Activated naive CD8-positive, alpha-beta T cell treated with anti-CD3 and anti-CD28 coated beads for 36 hours (primary cell): ENCODE results near the gene FUT2. TPM values are rescaled to one million over a fixed set of nuclear protein-coding genes. Genes with fewer than 3 reads are reported as not detected.

Source experiments
- DNase-seq: peaks from one replicate; pipeline ENCODE4 v3.0.0; 2021
- H3K27ac Mint-ChIP-seq: one replicate; pipeline ENCODE4 v1.8.0; 2022; ENCODE audit warnings: mild to moderate bottlenecking, moderate library complexity, mixed read lengths
- H3K27me3 Mint-ChIP-seq: one replicate; pipeline ENCODE4 v1.8.0; 2022; ENCODE audit warnings: mild to moderate bottlenecking, mixed read lengths
- H3K36me3 Mint-ChIP-seq: one replicate; pipeline ENCODE4 v1.8.0; 2021; ENCODE audit warnings: mild to moderate bottlenecking, mixed read lengths
- H3K4me1 Mint-ChIP-seq: one replicate; pipeline ENCODE4 v1.8.0; 2021; ENCODE audit warnings: mixed read lengths
- H3K4me3 Mint-ChIP-seq: one replicate; pipeline ENCODE4 v1.8.0; 2022; ENCODE audit warnings: mild to moderate bottlenecking, moderate library complexity, mixed read lengths
- H3K9me3 Mint-ChIP-seq: one replicate; pipeline ENCODE4 v1.8.0; 2022; ENCODE audit warnings: mixed read lengths
- total RNA-seq, 2 experiments: library from RNA; stranded (reverse); gene quantifications; one replicate each; pipeline ENCODE4 v1.2.3, GENCODE V29; 2021

FUT2 gene
- total RNA-seq, 2 experiments from 2014 or later, result not detected

- H3K36me3 Mint-ChIP-seq, result peaks cover 26% of the 10 kb centered on the region
- H3K9me3 Mint-ChIP-seq, result peaks cover 14% of the 10 kb centered on the region
- peaks cover 23% of the 10 kb centered on the region for H3K4me1 Mint-ChIP-seq
- H3K27me3 Mint-ChIP-seq, result no peaks in the 10 kb centered on the region
- DNase-seq, result no peak
- H3K27ac Mint-ChIP-seq, result peak overlapping the region; percentile 92
- H3K4me3 Mint-ChIP-seq, result peak overlapping the region; percentile 55
Observed at GRCh38 chr19:48724796-48725753, 29.3 kb downstream of the FUT2 start.

DNA sequence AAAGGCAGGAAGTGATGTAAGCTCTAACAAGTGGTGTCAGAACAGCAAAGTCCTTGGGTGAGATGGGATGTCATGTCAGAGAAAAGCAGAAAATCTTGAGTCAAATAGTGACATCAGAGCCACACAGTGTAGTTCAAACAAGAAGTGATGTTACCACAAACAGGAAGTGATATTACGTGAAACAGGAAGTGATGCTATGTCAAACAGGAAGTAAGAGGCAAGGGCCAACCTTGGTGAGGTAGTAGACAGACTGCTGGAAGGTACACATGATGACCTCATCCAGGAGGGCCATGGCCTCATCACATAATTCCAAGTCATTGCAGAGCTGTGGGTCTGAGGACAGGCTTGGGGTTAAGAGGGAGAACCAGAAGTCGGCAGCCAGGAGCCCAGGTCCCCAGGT is 30.8 kb downstream of the FUT2 start:
- peaks cover 14% of the 10 kb centered on the region for H3K9me3 Mint-ChIP-seq

GRCh38 chr19:48728911-48729664 is 33.3 kb downstream of the FUT2 start:
- Mint-ChIP-seq H3K27me3 (no peaks in the 10 kb centered on the region), H3K4me3 (no peak overlapping the region), H3K9me3 (peaks cover 14% of the 10 kb centered on the region), H3K27ac (no peak overlapping the region), H3K4me1 (peaks cover 15% of the 10 kb centered on the region), H3K36me3 (peaks cover 26% of the 10 kb centered on the region)
- DNase-seq, result no peak

More for the DNA sequence above, 30.8 kb downstream of the FUT2 start:
- Mint-ChIP-seq H3K27ac (peak overlapping the region; percentile 81), H3K4me1 (peaks cover 15% of the 10 kb centered on the region), H3K36me3 (peaks cover 26% of the 10 kb centered on the region), H3K4me3 (no peak overlapping the region), H3K27me3 (no peaks in the 10 kb centered on the region)
- DNase-seq, result no peak

DNA sequence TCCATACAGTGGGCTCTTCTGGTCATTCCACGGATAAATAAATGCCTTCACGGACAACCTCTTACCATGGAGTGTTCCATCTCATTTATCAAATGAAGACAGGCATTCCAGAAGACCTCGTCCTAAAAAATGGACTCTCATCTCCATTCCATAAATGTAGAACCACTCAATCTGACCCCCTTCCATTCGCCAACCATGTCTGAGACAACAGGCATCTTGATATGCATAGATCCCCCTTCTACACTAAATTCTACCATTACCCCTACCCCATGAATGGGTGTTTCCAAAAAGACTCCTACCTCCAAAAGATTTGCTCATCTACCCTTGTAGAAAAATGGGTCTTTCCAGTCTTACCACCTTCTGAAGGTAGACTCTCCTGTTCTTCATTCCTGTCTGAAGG is 35.7 kb downstream of the FUT2 start:
- Mint-ChIP-seq H3K9me3 (peaks cover 3% of the 10 kb centered on the region), H3K27ac (no peak overlapping the region), H3K4me3 (no peak overlapping the region), H3K27me3 (no peaks in the 10 kb centered on the region), H3K36me3 (peaks cover 13% of the 10 kb centered on the region), H3K4me1 (peaks cover under 1% of the 10 kb centered on the region)
- no peak for DNase-seq

- Mint-ChIP-seq H3K27me3 (peaks cover 3% of the 10 kb centered on the region), H3K36me3 (no peaks in the 10 kb centered on the region)
Observed at GRCh38 chr19:48734625-48735024, 38.9 kb downstream of the FUT2 start.

GRCh38 chr19:48735031-48735615 is 39.4 kb downstream of the FUT2 start:
- no peaks in the 10 kb centered on the region for H3K9me3 Mint-ChIP-seq
- H3K4me3 Mint-ChIP-seq, result no peak overlapping the region
- no peak for DNase-seq
- H3K27me3 Mint-ChIP-seq, result peaks cover 8% of the 10 kb centered on the region
- H3K27ac Mint-ChIP-seq, result no peak overlapping the region
- peaks cover 5% of the 10 kb centered on the region for H3K4me1 Mint-ChIP-seq
- H3K36me3 Mint-ChIP-seq, result no peaks in the 10 kb centered on the region

More at GRCh38 chr19:48734625-48735024, 38.9 kb downstream of the FUT2 start:
- no peak overlapping the region for H3K4me3 Mint-ChIP-seq
- H3K9me3 Mint-ChIP-seq, result no peaks in the 10 kb centered on the region
- no peak for DNase-seq
- no peak overlapping the region for H3K27ac Mint-ChIP-seq
- peaks cover 3% of the 10 kb centered on the region for H3K4me1 Mint-ChIP-seq

DNA sequence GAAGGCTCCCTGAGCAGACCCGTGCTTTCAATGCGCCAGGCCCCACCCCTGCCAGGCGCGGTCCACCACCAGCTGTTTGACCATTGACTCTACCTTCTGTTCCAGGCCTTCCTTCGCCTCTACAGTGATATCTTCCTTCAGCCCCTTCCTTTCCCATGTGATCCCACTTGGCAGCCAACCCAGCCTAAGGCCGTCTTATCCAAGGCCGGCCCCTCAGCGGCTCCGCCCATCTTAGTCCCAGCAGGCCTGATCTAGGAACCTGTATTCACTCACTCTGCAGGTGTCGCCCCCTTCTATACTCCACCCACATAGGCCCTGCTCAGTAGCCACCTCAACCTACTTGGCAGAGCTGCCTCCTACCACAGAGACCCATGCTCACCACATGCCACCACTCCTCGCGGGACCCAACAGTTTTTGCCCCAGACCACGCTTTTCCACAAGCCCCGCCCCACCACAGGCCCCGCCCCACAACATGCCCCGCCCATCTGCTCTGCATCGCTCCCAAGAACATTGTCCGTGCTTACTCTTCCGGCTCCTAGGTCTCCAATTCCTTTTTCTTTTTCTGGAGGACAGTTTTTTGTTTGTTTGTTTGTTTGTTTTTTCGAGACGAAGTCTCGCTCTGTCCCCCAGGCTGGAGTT is 41.7 kb downstream of the FUT2 start:
- no peaks in the 10 kb centered on the region for H3K9me3 Mint-ChIP-seq
- H3K4me1 Mint-ChIP-seq, result peaks cover 11% of the 10 kb centered on the region
- no peak overlapping the region for H3K4me3 Mint-ChIP-seq
- peaks cover 20% of the 10 kb centered on the region for H3K27me3 Mint-ChIP-seq
- no peak overlapping the region for H3K27ac Mint-ChIP-seq
- H3K36me3 Mint-ChIP-seq, result no peaks in the 10 kb centered on the region
- no peak for DNase-seq

GRCh38 chr19:48738557-48739403 is 43.0 kb downstream of the FUT2 start:
- Mint-ChIP-seq H3K9me3 (no peaks in the 10 kb centered on the region), H3K4me3 (peak overlapping the region; percentile 53), H3K36me3 (no peaks in the 10 kb centered on the region), H3K27me3 (peaks cover 28% of the 10 kb centered on the region), H3K27ac (no peak overlapping the region), H3K4me1 (peaks cover 11% of the 10 kb centered on the region)
- peak; percentile 91 for DNase-seq

- H3K36me3 Mint-ChIP-seq, result no peaks in the 10 kb centered on the region
- H3K4me1 Mint-ChIP-seq, result peaks cover 11% of the 10 kb centered on the region
- H3K27ac Mint-ChIP-seq, result no peak overlapping the region
- H3K4me3 Mint-ChIP-seq, result no peak overlapping the region
- no peaks in the 10 kb centered on the region for H3K9me3 Mint-ChIP-seq
- no peak for DNase-seq
- peaks cover 33% of the 10 kb centered on the region for H3K27me3 Mint-ChIP-seq
Observed at GRCh38 chr19:48739404-48740163, 43.8 kb downstream of the FUT2 start.

GRCh38 chr19:48740164-48740972 is 44.6 kb downstream of the FUT2 start, which contains the start of gene RASIP1:
Gene RASIP1, minus strand, starts transcription at chr19:48740610. Its CDS starts 328 bp downstream, at chr19:48740282.
- no peaks in the 10 kb centered on the region for H3K9me3 Mint-ChIP-seq
- peaks cover 34% of the 10 kb centered on the region for H3K27me3 Mint-ChIP-seq
- no peaks in the 10 kb centered on the region for H3K36me3 Mint-ChIP-seq
- no peak within 1 kb of the TSS for H3K27ac Mint-ChIP-seq
- no peak for DNase-seq
- H3K4me1 Mint-ChIP-seq, result peaks cover 11% of the 10 kb centered on the region
- no peak within 1 kb of the TSS for H3K4me3 Mint-ChIP-seq

GRCh38 chr19:48741129-48741999 is 45.6 kb downstream of the FUT2 start:
- peaks cover 15% of the 10 kb centered on the region for H3K4me1 Mint-ChIP-seq
- peaks cover 44% of the 10 kb centered on the region for H3K27me3 Mint-ChIP-seq
- H3K36me3 Mint-ChIP-seq, result peaks cover 2% of the 10 kb centered on the region
- no peak overlapping the region for H3K27ac Mint-ChIP-seq
- H3K4me3 Mint-ChIP-seq, result no peak overlapping the region
- H3K9me3 Mint-ChIP-seq, result peaks cover 2% of the 10 kb centered on the region
- peak; percentile 43 for DNase-seq

GRCh38 chr19:48742096-48742495 is 46.3 kb downstream of the FUT2 start:
- Mint-ChIP-seq H3K4me3 (no peak overlapping the region), H3K27ac (no peak overlapping the region)

More at GRCh38 chr19:48742096-48742495, 46.3 kb downstream of the FUT2 start:
- H3K27me3 Mint-ChIP-seq, result peaks cover 47% of the 10 kb centered on the region
- H3K9me3 Mint-ChIP-seq, result peaks cover 2% of the 10 kb centered on the region
- H3K4me1 Mint-ChIP-seq, result peaks cover 19% of the 10 kb centered on the region
- peaks cover 2% of the 10 kb centered on the region for H3K36me3 Mint-ChIP-seq
- no peak for DNase-seq
